ENCODE results near the gene FCRLB. TPM values are rescaled to one million over a fixed set of nuclear protein-coding genes. Genes with fewer than 3 reads are reported as not detected.
"Not testable (repeated sequence)": the region's sequence is repeated elsewhere in the genome, so short reads cannot be mapped to it uniquely, and the experiment has no call there.

FCRLB gene
- total RNA-seq, 5 donors from 2014 or later (not counting 1 experiment from before 2014, with no cell fraction given) = 0.48 to 1.1 (median 0.75) TPM

GRCh38 chr1:161678500-161678899 lies 42.8 kb upstream of the FCRLB start:
- no peaks in the 10 kb centered on the region for H3K9me3 Mint-ChIP-seq
- 100% methylated on average over 1 of the region's 3 CpGs for WGBS (ENCODE audit: insufficient coverage)
- Histone ChIP-seq H3K36me3 (ENCODE audit: control insufficient read depth in 2 of 2, extremely low read depth in 1 of 2, insufficient read depth in 1 of 2, low read length in 1 of 2) (no peaks in the 10 kb centered on the region), H3K27me3 (replicated peaks in 1 of 2; ENCODE audit: control insufficient read depth in 2 of 2, extremely low read depth in 1 of 2, insufficient read depth in 2 of 2, low read length in 1 of 2) (peaks cover 3% of the 10 kb centered on the region in 2 experiments), H3K4me3 (ENCODE audit: control insufficient read depth in 1 of 2, extremely low read depth in 1 of 2, low read length in 1 of 2) (no peak overlapping the region), H3K4me1 (ENCODE audit: control insufficient read depth in 1 of 2, extremely low read depth in 1 of 2, insufficient read depth in 2 of 2, low read length in 2 of 2) (no peaks in the 10 kb centered on the region), H3K27ac (ENCODE audit: low read length) (no peak overlapping the region), H3K9me3 (no peaks in the 10 kb centered on the region)
- ChIA-PET CTCF (interaction anchor here in 1 of 2 donors (0.7 kb wide), 1 partner anchor 395 kb away, joined by 3 read pairs; no protein-coding TSS in a partner anchor), POLR2A (no interaction called here)
- no peaks in the 10 kb centered on the region for H3K36me3 Mint-ChIP-seq
- H3K27me3 Mint-ChIP-seq = peaks cover 4 to 9% of the 10 kb centered on the region in 2 donors
- H3K27ac Mint-ChIP-seq = no peak overlapping the region
- H3K4me1 Mint-ChIP-seq = no peaks in the 10 kb centered on the region
- no peak overlapping the region for H3K4me3 Mint-ChIP-seq
- ATAC-seq (replicated peaks in 1 of 4) (no peak), DNase-seq (no peak)

DNA sequence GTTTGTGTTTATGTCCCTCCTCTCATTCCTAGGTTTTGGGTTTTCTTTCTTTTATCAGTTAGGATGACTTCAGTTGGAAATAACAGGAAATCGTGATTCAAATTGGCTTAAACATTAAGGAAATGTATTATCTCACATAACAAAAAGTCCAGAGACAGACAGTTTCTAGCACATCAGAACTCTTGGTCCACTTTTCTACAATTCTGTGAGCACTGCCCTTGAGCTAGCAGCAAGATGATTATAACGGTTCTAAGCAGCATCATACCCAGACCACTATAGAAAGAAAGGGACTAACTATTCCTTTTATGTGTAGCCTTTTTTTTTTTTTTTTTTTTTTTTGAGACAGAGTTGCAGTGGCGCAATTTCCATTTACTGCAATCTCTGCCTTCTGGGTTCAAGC lies 39.5 kb upstream of the FCRLB start:
- no peak overlapping the region for H3K27ac ChIP-seq (ENCODE audit: low read length)
- POLR2A ChIA-PET = no interaction called here
- DNase-seq (no peak), ATAC-seq (replicated peaks in 1 of 4) (no peak)
- peaks cover 4 to 24% of the 10 kb centered on the region in 2 donors for H3K27me3 Mint-ChIP-seq
- no peaks in the 10 kb centered on the region for H3K36me3 Mint-ChIP-seq
- H3K4me3 ChIP-seq (ENCODE audit: control insufficient read depth in 1 of 2, extremely low read depth in 1 of 2, low read length in 1 of 2) = no peak overlapping the region
- H3K4me3 Mint-ChIP-seq = no peak overlapping the region
- no CpG with 5 or more reads among the region's 3 CpGs for WGBS (ENCODE audit: insufficient coverage)
- peaks cover 3% of the 10 kb centered on the region in 2 experiments for H3K27me3 ChIP-seq (replicated peaks in 1 of 2; ENCODE audit: control insufficient read depth in 2 of 2, extremely low read depth in 1 of 2, insufficient read depth in 2 of 2, low read length in 1 of 2)
- CTCF ChIA-PET = interaction anchor here in 1 of 2 donors (0.6 to 0.7 kb wide), 2 partner anchors 70 to 111 kb away, joined by 3 read pairs; no protein-coding TSS in a partner anchor
- H3K36me3 ChIP-seq (ENCODE audit: control insufficient read depth in 2 of 2, extremely low read depth in 1 of 2, insufficient read depth in 1 of 2, low read length in 1 of 2) = no peaks in the 10 kb centered on the region
- H3K4me1 Mint-ChIP-seq = no peaks in the 10 kb centered on the region
- H3K4me1 ChIP-seq (ENCODE audit: control insufficient read depth in 1 of 2, extremely low read depth in 1 of 2, insufficient read depth in 2 of 2, low read length in 2 of 2) = no peaks in the 10 kb centered on the region
- no peak overlapping the region for H3K27ac Mint-ChIP-seq
- H3K9me3 Mint-ChIP-seq = no peaks in the 10 kb centered on the region
- no peaks in the 10 kb centered on the region for H3K9me3 ChIP-seq

DNA sequence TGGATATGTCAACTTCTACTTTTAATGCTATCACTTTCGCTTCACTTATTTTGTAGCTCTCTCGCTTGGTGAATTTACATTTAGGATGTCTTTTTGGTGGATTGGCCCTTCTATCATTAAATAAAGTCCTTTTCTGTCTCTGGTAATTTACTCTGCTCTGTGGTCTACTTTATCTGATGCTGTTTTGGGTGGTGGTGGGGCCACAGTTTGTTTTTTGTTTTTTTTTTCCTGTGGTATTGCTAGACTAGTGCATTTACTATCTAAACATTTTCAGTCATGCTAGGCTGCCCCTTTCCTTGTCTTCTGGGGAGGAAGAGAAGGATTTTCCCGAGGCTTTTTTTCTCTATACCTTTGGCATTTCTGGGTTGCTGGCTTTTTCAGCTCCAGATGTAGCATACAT lies 32.4 kb upstream of the FCRLB start:
- no peak overlapping the region for H3K27ac Mint-ChIP-seq
- no peaks in the 10 kb centered on the region for H3K9me3 Mint-ChIP-seq
- ChIA-PET POLR2A (no interaction called here), CTCF (interaction anchor here in 1 of 2 donors (1.5 kb wide), 1 partner anchor 50 kb away, joined by 3 read pairs; no protein-coding TSS in a partner anchor)
- Histone ChIP-seq H3K9me3 (no peaks in the 10 kb centered on the region), H3K27me3 (replicated peaks in 1 of 2; ENCODE audit: control insufficient read depth in 2 of 2, extremely low read depth in 1 of 2, insufficient read depth in 2 of 2, low read length in 1 of 2) (peaks cover 0 to 12% of the 10 kb centered on the region in 2 experiments), H3K4me3 (ENCODE audit: control insufficient read depth in 1 of 2, extremely low read depth in 1 of 2, low read length in 1 of 2) (no peak overlapping the region), H3K4me1 (ENCODE audit: control insufficient read depth in 1 of 2, extremely low read depth in 1 of 2, insufficient read depth in 2 of 2, low read length in 2 of 2) (no peaks in the 10 kb centered on the region), H3K36me3 (ENCODE audit: control insufficient read depth in 2 of 2, extremely low read depth in 1 of 2, insufficient read depth in 1 of 2, low read length in 1 of 2) (no peaks in the 10 kb centered on the region), H3K27ac (ENCODE audit: low read length) (no peak overlapping the region)
- WGBS (ENCODE audit: insufficient coverage) = no CpG with 5 or more reads among the region's 3 CpGs
- H3K4me3 Mint-ChIP-seq = no peak overlapping the region
- DNase-seq (no peak), ATAC-seq (replicated peaks in 1 of 4) (no peak)
- H3K27me3 Mint-ChIP-seq = peaks cover 9 to 45% of the 10 kb centered on the region in 2 donors
- H3K36me3 Mint-ChIP-seq = no peaks in the 10 kb centered on the region
- no peaks in the 10 kb centered on the region for H3K4me1 Mint-ChIP-seq

- Mint-ChIP-seq H3K27me3 (peaks cover 21 to 56% of the 10 kb centered on the region in 2 donors), H3K4me3 (no peak overlapping the region), H3K4me1 (no peaks in the 10 kb centered on the region), H3K27ac (no peak overlapping the region), H3K9me3 (peaks cover 0 to 9% (median 0%) of the 10 kb centered on the region in 3 donors), H3K36me3 (peaks cover 13% of the 10 kb centered on the region)
- ATAC-seq (replicated peaks in 1 of 4) (no peak), DNase-seq (no peak)
- no peaks in the 10 kb centered on the region for H3K36me3 ChIP-seq (ENCODE audit: control insufficient read depth in 2 of 2, extremely low read depth in 1 of 2, insufficient read depth in 1 of 2, low read length in 1 of 2)
- no peaks in the 10 kb centered on the region for H3K9me3 ChIP-seq
- H3K4me3 ChIP-seq (ENCODE audit: control insufficient read depth in 1 of 2, extremely low read depth in 1 of 2, low read length in 1 of 2) = no peak overlapping the region
- peaks cover 0 to 12% of the 10 kb centered on the region in 2 experiments for H3K27me3 ChIP-seq (replicated peaks in 1 of 2; ENCODE audit: control insufficient read depth in 2 of 2, extremely low read depth in 1 of 2, insufficient read depth in 2 of 2, low read length in 1 of 2)
- WGBS (ENCODE audit: insufficient coverage) = 78% methylated on average over 3 of the region's 3 CpGs
- ChIA-PET CTCF (interaction anchor here in 1 of 2 donors (0.6 to 1.1 kb wide), 2 partner anchors 45 to 46 kb away, joined by 3 read pairs; no protein-coding TSS in a partner anchor), POLR2A (no interaction called here)
- no peaks in the 10 kb centered on the region for H3K4me1 ChIP-seq (ENCODE audit: control insufficient read depth in 1 of 2, extremely low read depth in 1 of 2, insufficient read depth in 2 of 2, low read length in 2 of 2)
- H3K27ac ChIP-seq (ENCODE audit: low read length) = no peak overlapping the region
These were observed 29.5 kb upstream of the FCRLB start for GRCh38 chr1:161691846-161692245.

- not testable (repeated sequence) for H3K4me1 Mint-ChIP-seq; H3K9me3 ChIP-seq; ATAC-seq (replicated peaks in 1 of 4); DNase-seq; H3K36me3 ChIP-seq (ENCODE audit: control insufficient read depth in 2 of 2, extremely low read depth in 1 of 2, insufficient read depth in 1 of 2, low read length in 1 of 2); H3K27ac ChIP-seq (ENCODE audit: low read length); H3K4me3 Mint-ChIP-seq; H3K9me3 Mint-ChIP-seq; H3K4me1 ChIP-seq (ENCODE audit: control insufficient read depth in 1 of 2, extremely low read depth in 1 of 2, insufficient read depth in 2 of 2, low read length in 2 of 2); H3K4me3 ChIP-seq (ENCODE audit: control insufficient read depth in 1 of 2, extremely low read depth in 1 of 2, low read length in 1 of 2)
- POLR2A ChIA-PET = interaction anchor here in 1 of 2 donors (0.6 kb wide), 1 partner anchor 8 kb away, joined by 7 read pairs; no protein-coding TSS in a partner anchor
- peaks cover 0 to 12% of the 10 kb centered on the region in 2 experiments for H3K27me3 ChIP-seq (replicated peaks in 1 of 2; ENCODE audit: control insufficient read depth in 2 of 2, extremely low read depth in 1 of 2, insufficient read depth in 2 of 2, low read length in 1 of 2)
- WGBS (ENCODE audit: insufficient coverage) = 83% methylated on average over 13 of the region's 14 CpGs
- H3K36me3 Mint-ChIP-seq = peaks cover 13% of the 10 kb centered on the region
- peak overlapping the region in 1 of 2 donors; percentile 37 for H3K27ac Mint-ChIP-seq
- H3K27me3 Mint-ChIP-seq = peaks cover 29 to 55% of the 10 kb centered on the region in 2 donors
- CTCF ChIA-PET = interaction anchor here (0.6 kb wide), 2 partner anchors 402 to 703 kb away, joined by 3 read pairs; no protein-coding TSS in a partner anchor
These were observed 28.2 kb upstream of the FCRLB start for GRCh38 chr1:161693020-161693712.

DNA sequence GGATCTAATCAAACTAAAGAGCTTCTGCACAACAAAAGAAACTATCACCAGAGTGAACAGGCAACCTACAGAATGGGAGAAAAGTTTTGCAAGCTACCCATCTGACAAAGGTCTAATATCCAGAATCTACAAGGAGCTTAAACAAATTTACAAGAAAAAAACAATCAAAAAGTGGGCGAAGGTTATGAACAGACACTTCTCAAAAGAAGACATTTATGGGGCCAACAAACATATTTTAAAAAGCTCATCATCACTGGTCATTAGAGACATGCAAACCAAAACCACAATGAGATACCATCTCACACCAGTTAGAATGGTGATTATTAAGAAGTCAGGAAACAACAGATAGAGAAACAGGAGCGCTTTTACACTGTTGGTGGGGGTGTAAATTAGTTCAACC lies 23.0 kb upstream of the FCRLB start:
- H3K27me3 ChIP-seq (replicated peaks in 1 of 2; ENCODE audit: control insufficient read depth in 2 of 2, extremely low read depth in 1 of 2, insufficient read depth in 2 of 2, low read length in 1 of 2); ATAC-seq (replicated peaks in 1 of 4); H3K4me3 ChIP-seq (ENCODE audit: control insufficient read depth in 1 of 2, extremely low read depth in 1 of 2, low read length in 1 of 2); H3K4me1 ChIP-seq (ENCODE audit: control insufficient read depth in 1 of 2, extremely low read depth in 1 of 2, insufficient read depth in 2 of 2, low read length in 2 of 2); H3K36me3 ChIP-seq (ENCODE audit: control insufficient read depth in 2 of 2, extremely low read depth in 1 of 2, insufficient read depth in 1 of 2, low read length in 1 of 2); CTCF ChIA-PET; H3K27ac Mint-ChIP-seq; H3K4me1 Mint-ChIP-seq; H3K9me3 ChIP-seq; H3K9me3 Mint-ChIP-seq; H3K27ac ChIP-seq (ENCODE audit: low read length); DNase-seq; H3K4me3 Mint-ChIP-seq: not testable (repeated sequence)
- 100% methylated on average over 1 of the region's 2 CpGs for WGBS (ENCODE audit: insufficient coverage)
- POLR2A ChIA-PET = interaction anchor here in 1 of 2 donors (0.6 to 0.7 kb wide), 2 partner anchors 8 to 104 kb away, joined by 3 to 4 read pairs; no protein-coding TSS in a partner anchor
- peaks cover 26 to 35% of the 10 kb centered on the region in 2 donors for H3K27me3 Mint-ChIP-seq
- H3K36me3 Mint-ChIP-seq = peaks cover 13% of the 10 kb centered on the region

All from T-cell (primary cell).